NCI-H524 (cell line): ENCODE measurements around the gene PTP4A1.

Experiments
- DNase-seq, 2 experiments: peaks; one replicate each; lab custom pipeline; 2025; lab: John Stamatoyannopoulos, UW

Gene PTP4A1

DNA sequence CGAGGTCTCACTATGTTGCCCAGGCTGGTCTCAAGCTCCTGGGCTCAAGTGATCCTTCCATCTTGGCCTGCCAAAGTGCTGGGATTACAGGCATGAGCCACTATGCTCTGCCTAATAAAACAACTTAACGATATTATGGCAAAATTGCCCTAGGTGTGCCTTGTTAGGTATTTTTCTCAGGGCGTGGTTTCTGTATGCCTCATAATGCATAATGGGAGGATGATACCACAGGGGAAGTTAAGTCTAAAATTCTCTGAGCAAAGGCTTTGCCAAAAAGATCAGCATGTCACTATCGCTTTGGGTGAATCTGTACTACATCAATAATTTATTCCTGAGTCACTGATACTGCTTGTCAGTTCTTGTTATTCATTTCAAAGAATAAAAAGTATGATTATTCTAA lies 15.9 kb upstream of the PTP4A1 start:
- DNase-seq, result no peak

DNA sequence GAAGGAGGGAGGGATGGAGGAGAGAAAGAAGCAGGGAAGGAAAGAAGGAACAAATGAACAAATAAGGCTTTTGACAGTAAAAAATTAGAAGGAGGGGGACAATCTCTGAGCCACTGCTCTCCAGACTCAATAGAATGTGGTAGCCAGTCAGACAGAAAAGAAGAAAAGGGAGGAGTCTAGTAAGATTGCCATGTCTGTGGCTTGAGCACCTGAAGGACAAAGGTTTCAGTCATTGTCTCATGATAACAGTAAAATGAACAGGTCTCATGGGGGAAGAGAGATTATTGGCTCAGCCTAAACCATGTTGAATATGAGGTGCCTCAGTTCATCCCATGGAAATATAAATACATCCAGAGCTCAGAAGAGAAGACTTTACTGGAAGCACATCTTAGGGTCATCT lies 14.0 kb upstream of the PTP4A1 start:
- DNase-seq, result no peak

DNA sequence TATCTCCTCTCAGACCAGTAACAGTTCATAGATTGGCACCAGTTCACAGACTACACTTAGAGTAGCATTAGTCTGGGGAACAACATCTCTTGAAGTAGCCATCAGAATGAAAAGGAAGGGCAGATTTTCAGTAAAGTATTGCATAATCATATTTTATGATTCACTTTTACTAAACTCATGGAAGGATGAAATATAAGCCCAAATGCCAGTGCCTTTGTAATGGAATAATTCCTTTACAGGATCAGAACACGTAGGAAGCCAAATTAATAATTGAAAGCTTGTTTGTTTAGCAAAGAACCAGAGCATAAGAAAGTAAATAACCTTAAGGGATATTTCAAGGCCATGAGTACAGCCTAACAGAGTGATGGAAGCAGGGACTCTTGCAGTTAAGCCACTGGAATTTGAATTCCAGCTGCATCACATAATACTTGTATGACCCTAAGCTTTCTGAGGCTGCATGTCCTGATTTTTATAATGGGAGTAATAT lies 11.4 kb upstream of the PTP4A1 start:
- no peak for DNase-seq

DNA sequence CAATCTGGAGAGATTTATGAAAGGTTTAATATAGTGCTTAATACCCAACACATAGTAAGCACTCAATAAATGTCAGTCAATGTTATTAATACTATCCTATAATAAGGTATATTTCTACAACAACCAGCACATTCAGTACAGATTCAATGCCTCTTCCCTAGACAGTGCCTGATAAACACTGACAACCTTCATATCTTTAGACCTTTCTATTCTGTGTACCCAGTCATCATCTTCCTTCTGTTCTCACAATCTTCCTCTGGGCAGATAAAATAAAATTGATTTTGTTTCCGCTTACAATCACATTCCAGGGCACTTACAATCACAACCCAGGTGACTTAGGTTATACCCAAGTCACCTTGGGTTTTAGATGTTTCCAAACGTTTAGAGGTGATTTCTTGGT lies 11.0 kb upstream of the PTP4A1 start:
- DNase-seq, result no peak

DNA sequence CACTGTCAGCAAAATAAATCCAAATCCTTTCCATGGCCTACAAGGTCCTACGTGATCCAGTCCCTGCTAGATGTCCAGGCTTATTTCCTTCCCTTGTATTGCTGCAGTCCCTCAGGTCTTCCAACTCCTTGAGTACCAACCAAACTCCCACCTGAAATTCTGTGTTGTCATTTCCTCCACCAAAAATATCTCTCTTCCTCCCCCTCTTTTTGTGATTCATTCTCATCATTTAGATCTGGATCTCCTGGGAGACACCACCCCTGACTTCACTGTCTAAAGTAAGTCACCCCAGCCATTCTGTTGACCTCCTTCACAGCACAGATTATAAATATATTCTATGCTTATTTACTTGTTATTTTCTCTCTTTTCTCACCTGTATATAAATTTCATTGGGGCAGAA lies 9.0 kb upstream of the PTP4A1 start:
- no peak for DNase-seq

DNA sequence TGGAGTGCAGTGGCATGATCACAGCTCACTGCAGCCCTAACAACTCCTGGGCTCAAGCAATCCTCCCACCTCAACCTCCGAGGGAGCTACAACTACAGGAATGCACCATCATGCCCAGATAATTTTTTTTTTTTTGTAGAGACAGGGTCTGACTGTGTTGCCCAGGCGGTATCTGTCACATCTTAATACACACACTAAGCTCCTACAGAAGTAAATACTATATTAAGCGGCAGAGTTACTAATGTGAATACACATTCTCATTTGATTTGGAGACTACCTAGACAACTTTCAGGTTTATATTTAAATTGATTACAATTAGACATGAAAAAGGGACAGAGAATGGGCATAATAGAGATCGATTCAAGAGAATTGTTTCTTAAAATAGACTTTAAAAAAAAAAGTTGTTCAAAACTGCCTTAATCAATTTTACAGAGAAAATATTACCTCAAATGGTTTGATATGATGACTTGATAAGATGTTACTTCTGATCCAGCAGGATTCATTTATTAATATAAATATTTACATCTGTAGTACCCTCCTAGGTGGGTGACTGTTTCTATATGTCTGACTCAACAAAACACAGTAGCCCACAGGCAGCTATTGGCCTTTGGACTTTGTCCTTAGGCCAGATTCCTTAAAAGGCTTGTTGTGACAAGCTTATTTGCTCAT lies 7.1 kb upstream of the PTP4A1 start:
- DNase-seq, result no peak

DNA sequence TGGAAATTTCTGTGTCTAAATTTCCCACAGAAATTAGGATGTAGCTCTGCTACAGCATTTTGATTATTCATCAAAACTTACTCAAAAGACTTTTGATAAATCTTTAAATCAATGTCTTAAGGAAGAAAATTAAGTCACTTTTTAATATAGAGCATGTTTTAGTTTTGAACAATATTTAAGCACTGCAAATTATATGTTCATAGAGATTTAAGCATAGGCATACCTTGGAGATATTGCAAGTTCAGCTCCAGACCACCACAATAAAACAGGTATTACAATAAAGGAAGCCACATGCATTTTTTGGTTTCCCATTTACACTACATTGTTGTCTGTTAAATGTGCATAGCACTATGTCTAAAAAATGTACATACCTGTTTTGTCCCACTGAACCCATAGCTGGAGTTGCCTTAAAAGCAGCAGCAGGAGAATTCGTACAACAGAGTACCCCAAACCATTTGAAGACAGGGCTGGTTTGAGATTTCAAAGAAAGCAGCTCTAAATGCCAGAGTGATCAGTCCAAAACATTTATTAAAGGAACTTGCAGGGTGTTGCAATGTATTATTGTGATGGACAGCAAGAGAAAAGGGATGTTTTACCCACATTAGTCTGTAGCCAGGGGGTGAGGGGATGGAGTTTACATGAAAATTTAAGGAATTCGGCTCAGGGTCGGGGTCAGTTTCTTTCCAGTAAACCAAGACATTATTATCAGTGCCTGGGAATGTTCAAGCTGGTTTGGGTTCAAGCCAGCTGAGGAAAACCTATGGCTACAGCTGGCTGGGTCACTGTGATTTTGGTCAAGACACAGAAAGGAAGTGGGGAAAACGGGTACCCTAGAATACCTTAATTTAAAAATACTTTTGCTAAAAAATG lies 6.3 kb upstream of the PTP4A1 start:
- no peak for DNase-seq

DNA sequence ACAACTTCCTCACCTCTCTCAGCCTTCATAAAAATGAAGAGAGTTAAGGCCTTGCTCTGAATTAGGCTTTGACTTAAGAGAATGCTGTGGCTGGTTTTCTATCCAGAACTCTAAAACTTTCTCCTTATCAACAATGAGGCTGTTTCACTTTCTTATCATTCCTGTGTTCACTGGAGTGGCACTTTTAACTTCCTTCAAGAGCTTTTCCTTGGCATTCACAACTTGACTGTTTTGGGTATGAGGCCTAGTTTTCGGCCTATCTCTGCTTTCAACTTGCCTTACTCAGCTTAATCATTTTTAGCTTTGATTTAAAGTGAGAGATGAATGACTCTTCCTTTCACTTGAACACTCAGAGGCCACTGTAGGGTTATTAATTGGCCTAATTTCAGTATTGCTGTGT lies 4.3 kb upstream of the PTP4A1 start:
- no peak for DNase-seq

DNA sequence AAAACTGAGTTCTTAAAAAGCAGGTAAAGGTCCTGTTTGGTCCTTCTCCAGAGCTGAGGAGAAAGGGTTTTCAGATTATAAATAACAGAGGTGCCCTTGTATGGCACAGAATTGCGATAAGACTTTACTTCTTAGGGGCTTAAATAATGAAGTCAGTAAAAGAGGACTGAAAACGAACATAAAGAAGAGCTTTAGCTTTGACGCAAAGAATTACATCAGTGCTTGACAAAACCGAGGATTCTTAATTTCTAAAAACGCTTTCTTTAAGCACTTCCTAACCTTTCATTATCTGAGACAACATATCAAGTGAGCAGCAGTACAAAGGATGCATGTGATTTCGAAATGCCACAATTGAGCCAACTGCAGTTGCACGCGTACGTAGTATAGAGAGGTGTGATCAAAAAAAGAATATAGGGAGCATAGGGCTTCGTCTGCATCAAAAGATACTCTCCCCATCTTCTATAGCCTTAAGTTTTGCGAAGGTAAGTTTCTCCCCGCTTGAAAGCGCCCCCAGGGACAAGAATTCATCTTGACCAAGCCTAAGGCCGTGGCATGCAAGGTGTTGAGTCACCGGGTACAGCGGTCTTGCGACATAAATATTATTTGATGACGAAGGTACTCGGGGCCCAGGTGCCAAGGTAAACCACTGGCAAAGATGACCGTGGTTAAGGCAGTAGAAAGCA lies 778 bp upstream of the PTP4A1 start:
- DNase-seq, result peak in 1 of 2 experiments; percentile 33

DNA sequence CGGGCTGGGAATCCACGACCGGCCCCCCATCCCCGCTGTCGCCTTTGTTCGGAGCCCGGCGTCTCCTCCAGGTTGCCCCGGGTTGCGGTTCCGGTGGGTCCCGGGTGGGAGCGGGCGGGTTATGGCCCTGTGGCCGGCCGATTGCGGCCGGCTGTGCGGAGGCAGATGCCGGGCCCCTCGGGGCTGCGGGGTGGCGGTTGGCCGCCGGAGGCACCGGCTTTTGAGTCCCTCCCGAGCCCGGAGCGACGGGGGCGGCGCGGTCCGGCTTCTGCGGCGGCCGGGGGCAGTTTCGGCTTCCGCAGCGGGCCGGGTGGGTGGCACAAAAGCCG lies 431 bp downstream of the PTP4A1 start:
- no peak for DNase-seq

DNA sequence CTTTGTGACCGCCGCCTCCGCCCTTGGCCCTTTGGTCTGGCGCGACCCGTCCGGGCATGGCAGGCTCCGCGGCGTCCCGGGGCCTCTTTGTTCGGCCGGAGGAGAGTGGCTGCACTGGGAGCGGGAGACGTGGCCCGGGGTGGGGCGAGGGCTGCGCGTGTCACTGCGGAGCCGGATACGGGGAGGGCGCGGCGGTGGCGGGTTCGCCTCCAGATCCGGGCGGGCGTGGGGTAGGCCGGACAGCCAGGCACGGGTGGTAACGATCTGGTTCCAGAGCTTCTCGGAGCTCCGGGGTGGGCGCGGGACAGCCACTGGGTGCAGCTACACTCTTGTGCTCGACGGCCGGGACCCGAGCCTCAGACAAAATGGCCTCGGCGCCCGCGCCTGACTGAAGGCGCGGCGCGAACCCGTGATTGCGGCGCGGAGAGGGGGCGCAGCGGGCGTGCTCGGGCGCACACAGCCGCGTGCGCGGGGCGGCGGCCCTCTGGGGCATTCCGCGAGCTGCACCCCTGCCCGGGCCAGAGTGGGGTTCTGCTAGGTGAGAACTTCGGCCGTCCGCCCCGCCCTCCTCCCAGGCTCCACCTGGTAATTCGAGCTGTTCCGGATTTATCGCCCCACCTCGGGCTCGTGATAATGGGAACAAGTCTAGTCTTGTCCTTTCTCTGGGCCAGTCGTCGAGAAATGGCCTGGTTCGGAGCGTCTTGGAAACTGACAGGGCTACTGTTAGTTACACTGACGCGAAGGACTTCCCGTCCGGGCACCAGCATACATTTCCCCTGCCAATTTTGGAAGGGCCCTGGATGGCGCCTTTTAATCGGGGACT lies 1.0 kb downstream of the PTP4A1 start:
- DNase-seq, result peak; percentile 51 to 66

DNA sequence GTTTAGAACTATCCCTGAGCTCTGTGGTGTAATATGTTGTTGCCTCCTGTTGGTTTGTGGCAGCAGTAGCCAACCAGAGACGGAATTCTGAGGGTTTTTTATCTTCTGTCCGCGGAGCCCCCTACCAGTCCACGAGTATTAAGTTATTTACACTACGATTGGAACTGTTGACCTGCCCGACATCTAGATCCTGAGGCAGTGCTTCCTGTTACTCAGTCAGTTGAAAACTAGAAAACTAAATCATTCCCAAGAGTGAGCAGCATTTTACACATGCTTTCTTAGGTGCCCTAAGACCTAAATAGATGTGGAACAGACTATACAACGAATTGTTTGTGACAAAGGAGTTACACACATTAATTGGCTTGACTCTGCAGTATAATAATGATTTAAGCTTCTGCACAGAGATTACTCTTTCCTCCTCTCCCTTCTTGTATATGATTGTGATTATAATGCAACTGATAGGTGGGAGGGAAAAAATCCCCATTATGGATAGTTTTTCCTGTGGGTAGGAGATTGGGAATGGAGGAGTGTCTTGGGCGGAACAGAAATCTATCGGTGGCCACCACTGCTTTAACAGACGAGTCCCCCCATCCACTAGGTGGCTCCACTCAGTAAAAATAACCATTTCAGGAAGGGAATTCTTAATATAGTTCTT lies 1.7 kb downstream of the PTP4A1 start:
- peak; percentile 38 to 76 for DNase-seq

DNA sequence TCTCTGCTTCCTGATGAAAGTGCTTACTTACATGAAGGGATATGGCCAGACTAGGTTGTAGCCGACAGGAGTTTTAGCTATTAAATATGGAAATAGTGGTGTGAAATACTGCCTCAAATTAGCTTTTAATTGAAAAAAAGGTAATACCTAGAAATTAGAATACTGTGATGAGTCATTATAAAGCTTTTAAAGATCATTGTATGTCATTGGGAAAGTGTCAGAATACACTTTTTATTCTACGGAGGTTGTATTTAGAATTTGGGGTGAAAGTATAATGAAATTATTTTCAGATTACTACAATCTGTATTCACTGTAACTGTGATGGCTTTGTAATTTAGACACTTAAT lies 2.2 kb downstream of the PTP4A1 start:
- no peak for DNase-seq

DNA sequence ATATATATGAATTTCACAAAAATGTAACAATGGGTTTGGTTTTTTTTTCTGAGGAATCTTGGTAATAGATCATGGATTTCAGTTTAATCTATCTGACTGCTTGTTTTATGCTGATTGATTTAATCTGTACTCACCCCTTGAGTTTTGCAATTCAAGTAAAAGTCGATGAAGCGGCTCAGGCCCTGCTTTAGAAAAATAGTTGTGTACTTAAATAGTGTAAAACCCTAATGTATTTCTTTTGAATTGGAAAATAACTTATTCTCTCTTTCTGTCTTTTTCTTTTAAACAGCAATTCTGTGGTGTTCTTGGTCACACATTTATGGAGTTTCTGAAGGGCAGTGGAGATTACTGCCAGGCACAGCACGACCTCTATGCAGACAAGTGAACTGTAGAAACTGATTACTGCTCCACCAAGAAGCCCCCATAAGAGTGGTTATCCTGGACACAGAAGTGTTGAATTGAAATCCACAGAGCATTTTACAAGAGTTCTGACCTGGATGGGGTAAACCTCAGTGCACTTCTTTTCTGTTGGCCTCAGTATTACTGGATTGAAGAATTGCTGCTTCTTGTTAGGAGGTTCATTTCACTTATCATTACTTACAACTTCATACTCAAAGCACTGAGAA lies 4.0 kb downstream of the PTP4A1 start:
- no peak for DNase-seq

DNA sequence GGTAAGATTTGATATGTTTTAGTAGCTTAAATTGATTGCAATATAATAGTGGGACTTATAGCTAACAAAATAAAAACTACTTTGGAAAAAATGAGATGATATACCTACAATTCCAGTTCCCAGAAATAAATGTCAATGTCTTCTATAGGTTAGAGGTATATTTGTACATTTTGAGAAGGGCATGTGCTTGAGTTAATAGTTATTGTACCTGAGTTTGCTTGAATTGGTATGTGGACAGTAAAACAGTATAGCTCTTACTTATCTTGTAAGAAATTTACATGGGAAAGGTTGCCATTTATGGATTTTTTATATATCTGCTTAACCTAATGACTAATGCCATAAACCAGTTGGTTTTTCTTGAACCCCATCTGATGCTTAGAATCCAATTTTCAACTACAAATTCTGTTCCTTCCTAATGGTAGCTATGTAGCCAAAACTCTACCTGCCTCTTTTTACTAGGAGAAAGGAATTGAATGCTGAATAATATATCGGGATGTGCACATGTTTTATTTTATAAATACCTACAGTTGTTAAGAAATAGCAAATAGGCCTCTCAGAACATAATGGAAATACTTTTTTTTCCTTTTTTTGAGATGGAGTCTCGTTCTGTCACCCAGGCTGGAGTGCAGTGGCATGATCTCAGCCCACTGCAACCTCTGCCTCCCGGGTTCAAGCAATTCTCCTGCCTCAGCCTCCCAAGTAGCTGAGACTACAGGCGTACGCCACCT lies 4.9 kb downstream of the PTP4A1 start:
- no peak for DNase-seq

DNA sequence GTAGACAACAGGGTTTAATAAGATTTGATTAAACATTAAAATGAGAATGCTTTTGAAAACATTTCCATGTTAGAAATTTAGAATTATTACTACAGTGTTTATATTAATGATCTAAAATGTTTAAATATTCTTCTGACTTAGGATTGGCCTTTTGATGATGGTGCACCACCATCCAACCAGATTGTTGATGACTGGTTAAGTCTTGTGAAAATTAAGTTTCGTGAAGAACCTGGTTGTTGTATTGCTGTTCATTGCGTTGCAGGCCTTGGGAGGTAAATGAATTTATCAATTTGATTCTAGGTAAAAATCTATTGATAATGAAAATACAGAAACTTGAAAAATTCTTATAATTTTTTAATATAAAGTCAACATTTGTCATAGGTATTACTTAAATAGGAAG lies 6.5 kb downstream of the PTP4A1 start:
- no peak for DNase-seq

DNA sequence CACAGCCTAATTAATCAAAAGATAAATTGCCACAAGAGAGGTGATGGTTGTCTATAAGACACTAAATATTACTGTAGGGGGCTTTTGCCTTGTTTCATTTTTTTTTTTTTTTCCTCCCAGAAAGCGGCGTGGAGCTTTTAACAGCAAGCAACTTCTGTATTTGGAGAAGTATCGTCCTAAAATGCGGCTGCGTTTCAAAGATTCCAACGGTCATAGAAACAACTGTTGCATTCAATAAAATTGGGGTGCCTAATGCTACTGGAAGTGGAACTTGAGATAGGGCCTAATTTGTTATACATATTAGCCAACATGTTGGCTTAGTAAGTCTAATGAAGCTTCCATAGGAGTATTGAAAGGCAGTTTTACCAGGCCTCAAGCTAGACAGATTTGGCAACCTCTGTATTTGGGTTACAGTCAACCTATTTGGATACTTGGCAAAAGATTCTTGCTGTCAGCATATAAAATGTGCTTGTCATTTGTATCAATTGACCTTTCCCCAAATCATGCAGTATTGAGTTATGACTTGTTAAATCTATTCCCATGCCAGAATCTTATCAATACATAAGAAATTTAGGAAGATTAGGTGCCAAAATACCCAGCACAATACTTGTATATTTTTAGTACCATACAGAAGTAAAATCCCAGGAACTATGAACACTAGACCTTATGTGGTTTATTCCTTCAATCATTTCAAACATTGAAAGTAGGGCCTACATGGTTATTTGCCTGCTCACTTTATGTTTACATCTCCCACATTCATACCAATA lies 7.8 kb downstream of the PTP4A1 start:
- DNase-seq, result no peak

DNA sequence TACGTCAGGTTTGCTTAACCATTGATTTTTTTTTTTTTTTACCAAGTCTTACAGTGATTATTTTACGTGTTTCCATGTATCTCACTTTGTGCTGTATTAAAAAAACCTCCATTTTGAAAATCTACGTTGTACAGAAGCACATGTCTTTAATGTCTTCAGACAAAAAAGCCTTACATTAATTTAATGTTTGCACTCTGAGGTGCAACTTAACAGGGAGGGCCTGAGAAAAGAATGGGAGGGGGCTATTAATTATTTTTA lies 8.4 kb downstream of the PTP4A1 start:
- no peak for DNase-seq

DNA sequence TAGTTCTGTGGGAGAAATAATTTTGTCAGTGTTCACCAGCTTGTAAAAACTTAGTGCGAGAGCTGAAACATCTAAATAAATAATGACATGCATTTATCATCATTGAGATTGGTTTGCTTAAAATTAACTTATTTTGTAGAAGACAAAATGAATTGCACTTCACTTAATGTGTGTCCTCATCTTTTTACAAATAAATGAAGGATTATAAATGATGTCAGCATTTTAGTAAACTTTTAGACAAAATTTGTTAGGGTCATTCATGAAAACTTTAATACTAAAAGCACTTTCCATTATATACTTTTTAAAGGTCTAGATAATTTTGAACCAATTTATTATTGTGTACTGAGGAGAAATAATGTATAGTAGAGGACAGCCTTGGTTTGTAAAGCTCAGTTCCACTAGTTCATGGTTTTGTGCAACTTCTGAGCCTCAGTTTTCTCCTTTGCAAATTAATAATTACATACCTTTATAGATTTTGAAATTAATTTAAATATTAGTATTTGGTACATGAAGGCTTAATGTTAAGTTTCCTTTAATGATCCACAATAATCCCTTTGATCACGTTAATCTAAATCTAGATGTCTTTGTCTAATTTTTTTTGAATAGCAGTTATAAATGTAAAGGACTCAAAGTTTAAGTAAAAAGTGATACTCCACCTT lies 9.2 kb downstream of the PTP4A1 start:
- DNase-seq, result no peak
